GM12891 (cell line): ENCODE measurements around the gene VTI1A.
"Not testable (repeated sequence)": the region's sequence is repeated elsewhere in the genome, so short reads cannot be mapped to it uniquely, and the experiment has no call there.

Source experiments
- DNase-seq: peaks from one replicate; pipeline ENCODE4 v3.0.0; 2011; ENCODE audit warnings: low spot score; ENCODE audit not compliant: insufficient read length
- FAIRE-seq: peaks from 2 replicates; lab custom pipeline; 2011; peaks lifted over from hg19 to GRCh38; lab: Jason Lieb, UNC
- PAX5 ChIP-seq: IDR thresholded peaks from 2 replicates; pipeline ENCODE4 v1.6.1; 2011; ENCODE audit warnings: low read length, moderate library complexity, mild to moderate bottlenecking; ENCODE audit not compliant: insufficient read depth, severe bottlenecking
- POLR2A ChIP-seq: IDR thresholded peaks from 2 replicates; pipeline ENCODE4 v1.6.1; 2011; ENCODE audit warnings: low read depth, low read length, control low read depth
- POLR2AphosphoS5 ChIP-seq: IDR thresholded peaks from 2 replicates; pipeline ENCODE4 v1.6.1; 2011; ENCODE audit warnings: low read depth, low read length, control low read depth
- POU2F2 ChIP-seq: IDR thresholded peaks from 2 replicates; pipeline ENCODE4 v1.6.1; 2011; ENCODE audit warnings: low read depth, mild to moderate bottlenecking, control low read depth, low read length, moderate library complexity
- SPI1 ChIP-seq: IDR thresholded peaks from 2 replicates; pipeline ENCODE4 v1.6.1; 2011; ENCODE audit warnings: low read depth, low read length, control low read depth
- TAF1 ChIP-seq: IDR thresholded peaks from 2 replicates; pipeline ENCODE4 v1.6.1; 2011; ENCODE audit warnings: low read depth, low read length, control low read depth

VTI1A gene

GRCh38 chr10:112849546-112849945, 402.5 kb downstream of the VTI1A start:
- FAIRE-seq (no peak), DNase-seq (no peak)
- no peak for TF ChIP-seq SPI1
- TF ChIP-seq POLR2A, result no peak
- no peak for TF ChIP-seq TAF1
- no peak for TF ChIP-seq PAX5
- TF ChIP-seq POU2F2, result no peak

GRCh38 chr10:112851181-112851580, 404.2 kb downstream of the VTI1A start:
- FAIRE-seq, result no peak

GRCh38 chr10:112851588-112852211, 404.7 kb downstream of the VTI1A start:
- no peak for TF ChIP-seq POLR2A
- TF ChIP-seq TAF1, result no peak
- no peak for TF ChIP-seq POLR2AphosphoS5
- no peak for TF ChIP-seq SPI1
- TF ChIP-seq POU2F2, result no peak
- TF ChIP-seq PAX5, result no peak
- no peak for DNase-seq
- FAIRE-seq, result no peak

More at GRCh38 chr10:112851181-112851580, 404.2 kb downstream of the VTI1A start:
- TF ChIP-seq PAX5 (no peak), SPI1 (no peak), POLR2A (no peak), POLR2AphosphoS5 (no peak)
- no peak for DNase-seq

GRCh38 chr10:112852306-112852705, 405.3 kb downstream of the VTI1A start:
- FAIRE-seq (no peak), DNase-seq (no peak)
- 0 out of 2 replicates have a peak, but pooled peaks have one; percentile 11 for TF ChIP-seq SPI1
- no peak for TF ChIP-seq POLR2AphosphoS5

GRCh38 chr10:112855134-112855533, 408.1 kb downstream of the VTI1A start:
- DNase-seq (no peak), FAIRE-seq (no peak)
- TF ChIP-seq POLR2A (no peak), SPI1 (no peak), POU2F2 (no peak), POLR2AphosphoS5 (no peak), PAX5 (no peak), TAF1 (no peak)

- DNase-seq (no peak), FAIRE-seq (no peak)
- no peak for TF ChIP-seq SPI1
- no peak for TF ChIP-seq PAX5
- no peak for TF ChIP-seq POU2F2
- TF ChIP-seq POLR2AphosphoS5, result no peak
- no peak for TF ChIP-seq POLR2A
- TF ChIP-seq TAF1, result no peak
These were observed 410.5 kb downstream of the VTI1A start for GRCh38 chr10:112857493-112857892.

- TF ChIP-seq POLR2A (no peak), POLR2AphosphoS5 (no peak), PAX5 (no peak), SPI1 (no peak), POU2F2 (no peak), TAF1 (no peak)
- FAIRE-seq (no peak), DNase-seq (no peak)
These were observed 412.1 kb downstream of the VTI1A start for GRCh38 chr10:112858986-112859651.

- FAIRE-seq, result no peak
These were observed 412.8 kb downstream of the VTI1A start for GRCh38 chr10:112859793-112860192.

GRCh38 chr10:112863461-112863860, 416.4 kb downstream of the VTI1A start:
- not testable (repeated sequence) for FAIRE-seq, DNase-seq

More at GRCh38 chr10:112859793-112860192, 412.8 kb downstream of the VTI1A start:
- DNase-seq, result no peak
- TF ChIP-seq SPI1 (no peak), POLR2A (no peak), PAX5 (no peak), TAF1 (no peak), POLR2AphosphoS5 (no peak), POU2F2 (no peak)
